GM12878 (cell line): Measurements from ENCODE around the gene NHSL1. TPM values are rescaled to one million over a fixed set of nuclear protein-coding genes. Genes with fewer than 3 reads are reported as not detected.

Source experiments
- ATAC-seq: fragments of 200-7000 bp; cut with Tn5 transposase; 3 replicates; pipeline ENCODE4 v1.9.1; 2020; ENCODE audit warnings: mild to moderate bottlenecking, moderate library complexity
- BruUV-seq: library from RNA; stranded (reverse); fragments of 400-500 nt; replicated peaks from 2 replicates; lab custom pipeline; 2021; lab: Mats Ljungman, UMichigan
- CTCF ChIA-PET: fragments of 300-600 bp; sonication (Branson Sonifier 250); formaldehyde crosslinking; extraction: SDS; loops from one replicate; lab custom pipeline; 2021; ENCODE audit warnings: inconsistent platforms; lab: Yijun Ruan, JAX
- POLR2A ChIA-PET: fragments of 350-600 bp; formaldehyde crosslinking; extraction: SDS; loops from one replicate; lab custom pipeline; 2021; ENCODE audit warnings: inconsistent platforms; lab: Charles Lee
- RAD21 ChIA-PET: fragments of 300-600 bp; sonication (Branson Sonifier 250); formaldehyde crosslinking; loops from one replicate; lab custom pipeline; 2023; ENCODE audit warnings: antibody characterized with exemption; ENCODE audit not compliant: unreplicated experiment; lab: Charles Lee
- SMC1A ChIA-PET: fragments of 300-600 bp; sonication (Branson Sonifier 250); formaldehyde crosslinking; loops from one replicate; lab custom pipeline; 2023; ENCODE audit not compliant: unreplicated experiment, uncharacterized antibody; lab: Charles Lee
- DNase-seq: peaks from one replicate; pipeline ENCODE4 v3.0.0-alpha.2; 2011; ENCODE audit warnings: low read depth, low spot score
- FAIRE-seq: peaks from 3 replicates; lab custom pipeline; 2011; peaks lifted over from hg19 to GRCh38; lab: Jason Lieb, UNC
- H2AFZ ChIP-seq: 2 replicates; pipeline ENCODE4 v1.6.0; 2011; ENCODE audit warnings: low read depth, low read length, control low read depth; ENCODE audit not compliant: control insufficient read depth
- H3K27ac ChIP-seq: 2 replicates; pipeline ENCODE4 v1.5.1; 2011; ENCODE audit warnings: control low read depth; ENCODE audit not compliant: control insufficient read depth, insufficient read depth
- H3K27me3 ChIP-seq, 2 experiments: replicated peaks in 1 of 2; 2 replicates each; pipeline versions ENCODE4 v1.6.0 to v1.6.1; 2011; ENCODE audit warnings: low read length in 1 of 2; ENCODE audit not compliant: control insufficient read depth in 2 of 2, insufficient read depth in 2 of 2
- H3K36me3 ChIP-seq, 2 experiments: 2 replicates each; pipeline ENCODE4 v1.5.1; 2011; ENCODE audit warnings: low read length in 1 of 2; ENCODE audit not compliant: control insufficient read depth in 2 of 2, insufficient read depth in 2 of 2
- H3K4me1 ChIP-seq: 2 replicates; pipeline ENCODE4 v1.6.1; 2011; ENCODE audit warnings: mild to moderate bottlenecking, low read length, moderate library complexity, mixed read lengths; ENCODE audit not compliant: control insufficient read depth, insufficient read depth
- H3K4me2 ChIP-seq: 2 replicates; pipeline ENCODE4 v1.6.0; 2011; ENCODE audit warnings: control low read depth; ENCODE audit not compliant: control insufficient read depth, insufficient read depth
- H3K4me3 ChIP-seq: fragments of 200-600 bp; sonication (generic); 2 replicates; pipeline ENCODE4 v1.5.1; 2016
- H3K79me2 ChIP-seq: 2 replicates; pipeline ENCODE4 v1.6.0; 2011; ENCODE audit warnings: low read length; ENCODE audit not compliant: control insufficient read depth, insufficient read depth
- H3K9ac ChIP-seq: 2 replicates; pipeline ENCODE4 v1.8.0; 2011; ENCODE audit warnings: low read length, control low read depth, mixed read lengths; ENCODE audit not compliant: control insufficient read depth, insufficient read depth
- H3K9me3 ChIP-seq: replicated peaks from 3 replicates; pipeline ENCODE4 v1.5.1; 2011; ENCODE audit warnings: mild to moderate bottlenecking, low read length; ENCODE audit not compliant: control insufficient read depth, insufficient read depth
- H4K20me1 ChIP-seq: 2 replicates; pipeline ENCODE4 v1.6.0; 2011; ENCODE audit not compliant: control insufficient read depth, insufficient read depth
- CBX5 ChIP-seq: sonication (generic); IDR thresholded peaks from 2 replicates; pipeline ENCODE4 v1.6.1; 2016; ENCODE audit warnings: low read depth, moderate library complexity, mild to moderate bottlenecking, inconsistent platforms
- CHD4 ChIP-seq: fragments of 200-600 bp; sonication (generic); IDR thresholded peaks from 2 replicates; pipeline ENCODE4 v1.6.1; 2016; ENCODE audit warnings: mild to moderate bottlenecking
- DPF2 ChIP-seq: fragments of 450-650 bp; IDR thresholded peaks from 2 replicates; pipeline ENCODE4 v1.6.1; 2017; ENCODE audit warnings: mild to moderate bottlenecking
- E4F1 ChIP-seq: fragments of 450-650 bp; IDR thresholded peaks from 2 replicates; pipeline ENCODE4 v1.6.1; 2018; ENCODE audit warnings: borderline replicate concordance, mild to moderate bottlenecking; ENCODE audit not compliant: partially characterized antibody
- EP300 ChIP-seq, 2 experiments: fragments of 150-350 bp in 1 of 2; IDR thresholded peaks; 2 replicates each; pipeline ENCODE4 v1.6.1; 2011 to 2012; ENCODE audit warnings: low read depth in 2 of 2, low read length in 2 of 2, borderline replicate concordance in 1 of 2, improper control_type of control experiment in 1 of 2, inconsistent platforms in 1 of 2; ENCODE audit not compliant: control insufficient read depth in 1 of 2
- ETV6 ChIP-seq, 2 experiments: fragments of 450-650 bp in 1 of 2; IDR thresholded peaks in 1 of 2; conservative IDR thresholded peaks in 1 of 2; 2 replicates each; pipeline ENCODE4 v1.6.1; 2014; ENCODE audit warnings: antibody characterized with exemption in 1 of 2, borderline replicate concordance in 1 of 2, low read depth in 1 of 2, mild to moderate bottlenecking in 1 of 2, moderate library complexity in 1 of 2
- MTA3 ChIP-seq: IDR thresholded peaks from 2 replicates; pipeline ENCODE4 v1.6.1; 2012; ENCODE audit warnings: low read length, inconsistent platforms, borderline replicate concordance
- NFIC ChIP-seq: IDR thresholded peaks from 2 replicates; pipeline ENCODE4 v1.6.1; 2012; ENCODE audit warnings: low read depth, mild to moderate bottlenecking, inconsistent platforms, low read length, moderate library complexity
- SMAD1 ChIP-seq: fragments of 450-650 bp; IDR thresholded peaks from 2 replicates; pipeline ENCODE4 v1.6.1; 2018; ENCODE audit warnings: mild to moderate bottlenecking, low read depth; ENCODE audit not compliant: partially characterized antibody
- SMC3 ChIP-seq: IDR thresholded peaks from 2 replicates; pipeline ENCODE4 v1.6.1; 2011; ENCODE audit warnings: low read length, improper control_type of control experiment, borderline replicate concordance
- STAT1 ChIP-seq: fragments of 450-650 bp; conservative IDR thresholded peaks from 2 replicates; pipeline ENCODE4 v1.6.1; 2014; ENCODE audit warnings: antibody characterized with exemption, mild to moderate bottlenecking
- USF1 ChIP-seq: IDR thresholded peaks from 2 replicates; pipeline ENCODE4 v1.6.1; 2011; ENCODE audit warnings: borderline replicate concordance, low read depth, mild to moderate bottlenecking, moderate library complexity, mixed read lengths, low read length; ENCODE audit not compliant: insufficient read depth; ENCODE audit errors: extremely low read length
- ZZZ3 ChIP-seq: IDR thresholded peaks from 2 replicates; pipeline ENCODE4 v1.6.1; 2011; ENCODE audit warnings: low read depth; ENCODE audit not compliant: control insufficient read depth, insufficient read length
- WGBS: methylation state at CpG from one replicate; pipeline ENCODE4 v1.1.6; 2016; ENCODE audit warnings: low lambda C conversion rate; ENCODE audit not compliant: insufficient replicate concordance, insufficient coverage; ENCODE audit errors: missing lambda C conversion rate; 5-methylcytosine and 5-hydroxymethylcytosine counted together
- in situ Hi-C: fragments of 300-500 bp; cut with MboI; formaldehyde crosslinking; loops from 9 replicates; pipeline ENCODE4 v1.14.3; 2018; ENCODE audit warnings: mixed read lengths
- intact Hi-C: fragments of 100-400 bp; cut with micrococcal nuclease; formaldehyde crosslinking; loops from one replicate; pipeline ENCODE4 v1.14.2; 2022; ENCODE audit not compliant: unreplicated experiment
- polyA plus RNA-seq, 11 experiments: library from polyadenylated mRNA; depleted of rRNA in 4 of 11; unstranded in 6 of 11; stranded (reverse) in 5 of 11; fragments of >200 nt; fragmentation: Nextera tagmentation in 4 of 11; fragmentation: Illumina TruSeq in 1 of 11; extraction: Ambion mirVana in 4 of 11; extraction: Trizol in 1 of 11; gene quantifications; 1 replicate in 1 of 11; 2 replicates in 10 of 11; pipeline versions ENCODE4 v1.2.1 to v1.2.3, GENCODE V29; 2011 to 2016; ENCODE audit warnings: inconsistent platforms in 2 of 11, missing spikeins in 2 of 11, low read depth in 1 of 11
- total RNA-seq, 4 experiments: library from RNA; depleted of rRNA in 3 of 4; stranded (reverse); fragments of >200 nt in 3 of 4; fragmentation: Illumina TruSeq in 1 of 4; extraction: Trizol in 1 of 4; gene quantifications; 2 replicates each; pipeline versions ENCODE4 v1.2.1 to v1.2.3, GENCODE V29; 2013 to 2021

NHSL1 gene
- total and polyA plus RNA-seq, 10 of the 15 experiments (the other 5 are each of a cell fraction or from before 2014, with no cell fraction given) = 0.26 to 14.1 (median 0.90) TPM

GRCh38 chr6:138427701-138428100, 71.6 kb downstream of the NHSL1 start:
- in situ Hi-C loops = no loop called here
- CTCF ChIA-PET = interaction anchor here (0.9 to 17.0 kb wide), 21 partner anchors 9 to 341 kb away, joined by 3 to 387 read pairs (median 4); partner anchors contain the start of genes HEBP2 and NHSL1

GRCh38 chr6:138426500-138427123, 72.7 kb downstream of the NHSL1 start:
- WGBS = 19% methylated on average over 5 of the region's 5 CpGs
- POLR2A ChIA-PET = interaction anchor here (1.3 kb wide), 1 partner anchor 80 kb away, joined by 3 read pairs; no protein-coding TSS in a partner anchor
- FAIRE-seq (no peak), ATAC-seq (no peak), DNase-seq (no peak)
- no peak overlapping the region for H3K4me3 ChIP-seq
- in situ Hi-C loops = no loop called here
- CTCF ChIA-PET = interaction anchor here (0.6 to 17.0 kb wide), 18 partner anchors 10 to 340 kb away, joined by 3 to 387 read pairs (median 6); partner anchors contain the start of genes HEBP2 and NHSL1
- H3K36me3 ChIP-seq = peaks cover 0 to 6% of the 10 kb centered on the region in 2 experiments; a peak in 2 of 4 replicates
- no peaks in the 10 kb centered on the region for H3K9me3 ChIP-seq
- no peaks in the 10 kb centered on the region for H3K27me3 ChIP-seq
- no peaks in the 10 kb centered on the region for H3K79me2 ChIP-seq
- RAD21 ChIA-PET = interaction anchor here (0.6 to 9.4 kb wide), 7 partner anchors 19 to 1833 kb away, joined by 3 to 202 read pairs (median 5); partner anchors contain the start of gene NHSL1
- H3K4me1 ChIP-seq = no peaks in the 10 kb centered on the region
- H3K9ac ChIP-seq = no peak overlapping the region
- H2AFZ ChIP-seq = no peak overlapping the region
- H4K20me1 ChIP-seq = no peaks in the 10 kb centered on the region
- SMC1A ChIA-PET = interaction anchor here (0.8 to 10.0 kb wide), 14 partner anchors 8 to 339 kb away, joined by 3 to 234 read pairs (median 4); no protein-coding TSS in a partner anchor
- intact Hi-C loops = loop anchor here (5.0 kb wide), 2 partner anchors 309 to 341 kb away; no protein-coding TSS in a partner anchor
- BruUV-seq = no TSS peak
- H3K27ac ChIP-seq = no peak overlapping the region
- H3K4me2 ChIP-seq = no peak overlapping the region
- TF ChIP-seq MTA3 = no peak
- TF ChIP-seq E4F1 = no peak
- no peak for TF ChIP-seq NFIC
- TF ChIP-seq CBX5 = no peak
- no peak for TF ChIP-seq ETV6 (conservative IDR thresholded peaks at IDR 0.05 in 1 of 2, IDR thresholded peaks at IDR 0.05 in 1 of 2; ENCODE audit: borderline replicate concordance in 1 of 2, low read depth in 1 of 2)
- TF ChIP-seq USF1 = no peak

More at GRCh38 chr6:138427701-138428100, 71.6 kb downstream of the NHSL1 start:
- SMC1A ChIA-PET = interaction anchor here (0.9 to 10.0 kb wide), 10 partner anchors 9 to 336 kb away, joined by 3 to 234 read pairs (median 6); no protein-coding TSS in a partner anchor
- Histone ChIP-seq H3K4me1 (no peaks in the 10 kb centered on the region), H2AFZ (no peak overlapping the region), H3K9me3 (no peaks in the 10 kb centered on the region), H3K79me2 (no peaks in the 10 kb centered on the region), H3K4me2 (no peak overlapping the region), H3K36me3 (peaks cover 0 to 8% of the 10 kb centered on the region in 2 experiments; a peak in 2 of 4 replicates), H4K20me1 (no peaks in the 10 kb centered on the region), H3K27me3 (no peaks in the 10 kb centered on the region), H3K27ac (no peak overlapping the region), H3K4me3 (no peak overlapping the region), H3K9ac (no peak overlapping the region)
- DNase-seq (no peak), FAIRE-seq (no peak), ATAC-seq (no peak)
- no TSS peak for BruUV-seq
- 79% methylated on average over 8 of the region's 8 CpGs for WGBS
- RAD21 ChIA-PET = interaction anchor here (0.9 to 9.4 kb wide), 6 partner anchors 18 to 312 kb away, joined by 3 to 202 read pairs (median 6); partner anchors contain the start of gene NHSL1
- no peak for TF ChIP-seq STAT1
- no peak for TF ChIP-seq CHD4
- no peak for TF ChIP-seq DPF2
- no peak for TF ChIP-seq SMC3
- TF ChIP-seq EP300 (IDR thresholded peaks at IDR 0.05; ENCODE audit: borderline replicate concordance in 1 of 2, control insufficient read depth in 1 of 2, low read depth in 2 of 2, low read length in 2 of 2) = no peak
- no peak for TF ChIP-seq ZZZ3
- TF ChIP-seq SMAD1 = no peak
- POLR2A ChIA-PET = interaction anchor here (0.6 to 1.3 kb wide), 3 partner anchors 31 to 82 kb away, joined by 3 to 4 read pairs (median 3); no protein-coding TSS in a partner anchor
- intact Hi-C loops = loop anchor here (5.0 kb wide), 2 partner anchors 310 to 340 kb away; no protein-coding TSS in a partner anchor
